Measurements from ENCODE around the gene SLC38A3.

SLC38A3 gene

GRCh38 chr3:50239649-50240048, 34.6 kb downstream of the SLC38A3 start:
- no peak for DNase-seq (ENCODE audit: extremely low read depth, insufficient read length)
- Histone ChIP-seq H3K27me3 (replicated peaks; ENCODE audit: control insufficient read depth, insufficient read depth, low read length) (no peaks in the 10 kb centered on the region), H3K4me3 (replicated peaks; ENCODE audit: low read depth, low read length) (no peak overlapping the region), H3K36me3 (ENCODE audit: control insufficient read depth, insufficient read depth, low read length) (peaks cover 7% of the 10 kb centered on the region)
- TF ChIP-seq CTCF (IDR thresholded peaks at IDR 0.05; ENCODE audit: insufficient read depth, low read length, poor library complexity, severe bottlenecking): no peak

GRCh38 chr3:50241163-50241562, 36.1 kb downstream of the SLC38A3 start:
- TF ChIP-seq CTCF (IDR thresholded peaks at IDR 0.05; ENCODE audit: insufficient read depth, low read length, poor library complexity, severe bottlenecking): no peak
- DNase-seq (ENCODE audit: extremely low read depth, insufficient read length): no peak
- H3K36me3 ChIP-seq (ENCODE audit: control insufficient read depth, insufficient read depth, low read length): peaks cover 8% of the 10 kb centered on the region
- no peaks in the 10 kb centered on the region for H3K27me3 ChIP-seq (replicated peaks; ENCODE audit: control insufficient read depth, insufficient read depth, low read length)
- H3K4me3 ChIP-seq (replicated peaks; ENCODE audit: low read depth, low read length): no peak overlapping the region

GRCh38 chr3:50241713-50242380, 36.8 kb downstream of the SLC38A3 start:
- no peak for TF ChIP-seq CTCF (IDR thresholded peaks at IDR 0.05; ENCODE audit: insufficient read depth, low read length, poor library complexity, severe bottlenecking)
- Histone ChIP-seq H3K36me3 (ENCODE audit: control insufficient read depth, insufficient read depth, low read length) (peaks cover 8% of the 10 kb centered on the region), H3K27me3 (replicated peaks; ENCODE audit: control insufficient read depth, insufficient read depth, low read length) (no peaks in the 10 kb centered on the region), H3K4me3 (replicated peaks; ENCODE audit: low read depth, low read length) (peak overlapping the region; percentile 10; the same call in 1 of the 2 replicates)
- DNase-seq (ENCODE audit: extremely low read depth, insufficient read length): no peak

GRCh38 chr3:50242381-50242770, 37.3 kb downstream of the SLC38A3 start:
- H3K27me3 ChIP-seq (replicated peaks; ENCODE audit: control insufficient read depth, insufficient read depth, low read length): no peaks in the 10 kb centered on the region
- no peak for DNase-seq (ENCODE audit: extremely low read depth, insufficient read length)
- TF ChIP-seq CTCF (IDR thresholded peaks at IDR 0.05; ENCODE audit: insufficient read depth, low read length, poor library complexity, severe bottlenecking): no peak
- peak overlapping the region; percentile 10; the same call in 1 of the 2 replicates for H3K4me3 ChIP-seq (replicated peaks; ENCODE audit: low read depth, low read length)
- peaks cover 12% of the 10 kb centered on the region for H3K36me3 ChIP-seq (ENCODE audit: control insufficient read depth, insufficient read depth, low read length)

- Histone ChIP-seq H3K4me3 (replicated peaks; ENCODE audit: low read depth, low read length) (no peak overlapping the region), H3K36me3 (ENCODE audit: control insufficient read depth, insufficient read depth, low read length) (peaks cover 15% of the 10 kb centered on the region), H3K27me3 (replicated peaks; ENCODE audit: control insufficient read depth, insufficient read depth, low read length) (no peaks in the 10 kb centered on the region)
- TF ChIP-seq CTCF (IDR thresholded peaks at IDR 0.05; ENCODE audit: insufficient read depth, low read length, poor library complexity, severe bottlenecking): no peak
- peak; percentile 52 for DNase-seq (ENCODE audit: extremely low read depth, insufficient read length)
Observed at GRCh38 chr3:50242851-50243542, 37.9 kb downstream of the SLC38A3 start.

Data from GM06990 (cell line).